Activated CD4-positive, alpha-beta T cell treated with anti-CD3 and anti-CD28 coated beads for 4 hours (primary cell): ENCODE results near the gene EIF4H.

Experiments
- DNase-seq, 2 donors: peaks; one replicate each; pipeline ENCODE4 v3.0.0-alpha.2; 2020

Gene EIF4H

DNA sequence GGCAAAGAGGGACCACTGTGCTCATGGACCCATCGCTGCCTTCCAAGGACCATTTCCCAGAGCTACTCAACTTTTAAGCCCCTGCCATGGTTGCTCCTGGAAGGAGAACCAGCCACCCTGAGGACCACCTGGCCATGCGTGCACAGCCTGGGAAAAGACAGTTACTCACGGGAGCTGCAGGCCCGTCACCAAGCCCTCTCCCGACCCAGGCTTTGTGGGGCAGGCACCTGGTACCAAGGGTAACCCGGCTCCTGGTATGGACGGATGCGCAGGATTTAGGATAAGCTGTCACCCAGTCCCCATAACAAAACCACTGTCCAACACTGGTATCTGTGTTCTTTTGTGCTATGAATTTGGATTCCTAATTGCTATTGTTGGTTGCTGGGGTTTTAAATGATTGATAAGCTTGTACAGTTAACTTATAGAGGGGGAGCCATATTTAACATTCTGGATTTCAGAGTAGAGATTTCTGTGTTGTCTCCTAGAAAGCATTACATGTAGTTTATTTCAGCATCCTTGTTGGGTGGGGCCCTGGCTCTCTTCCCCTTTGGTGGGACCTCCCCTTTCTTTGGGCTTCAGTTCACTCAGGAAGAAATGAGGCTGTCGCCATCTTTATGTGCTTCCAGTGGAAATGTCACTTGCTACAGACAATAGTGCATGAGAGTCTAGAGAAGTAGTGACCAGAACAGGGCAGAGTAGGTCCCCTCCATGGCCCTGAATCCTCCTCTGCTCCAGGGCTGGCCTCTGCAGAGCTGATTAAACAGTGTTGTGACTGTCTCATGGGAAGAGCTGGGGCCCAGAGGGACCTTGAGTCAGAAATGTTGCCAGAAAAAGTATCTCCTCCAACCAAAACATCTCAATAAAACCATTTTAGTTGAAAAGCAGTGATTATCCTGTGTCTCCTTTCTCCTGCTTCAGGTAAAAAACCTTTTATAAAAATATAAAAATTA is 55.1 kb downstream of the EIF4H start:
- DNase-seq: no peak

- no peak for DNase-seq
These were observed 56.5 kb downstream of the EIF4H start for GRCh38 chr7:74230446-74231231.

DNA sequence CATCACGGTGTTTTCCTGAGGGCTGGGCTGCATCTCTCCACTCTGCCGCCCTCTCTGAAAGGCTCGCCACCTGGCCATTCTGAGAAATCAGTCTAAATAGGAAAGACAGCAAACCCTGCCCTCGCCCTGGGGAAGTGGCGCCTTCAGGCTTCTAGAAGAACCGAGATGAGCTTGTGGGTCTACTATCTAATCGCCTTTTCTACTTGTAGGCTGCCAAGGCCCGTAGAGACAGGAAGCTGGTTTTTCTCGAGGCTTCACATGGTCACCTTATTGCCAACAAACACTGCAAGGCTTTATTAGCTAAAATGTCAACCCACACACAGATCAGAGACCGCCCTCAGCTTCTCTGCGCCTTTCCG is 57.1 kb downstream of the EIF4H start:
- no peak for DNase-seq

- no peak for DNase-seq
These were observed 59.6 kb downstream of the EIF4H start for GRCh38 chr7:74233655-74234285.

GRCh38 chr7:74235518-74236268 is 61.5 kb downstream of the EIF4H start:
- no peak for DNase-seq

- no peak for DNase-seq
These were observed 62.1 kb downstream of the EIF4H start for GRCh38 chr7:74236284-74236683.

GRCh38 chr7:74240482-74240881 is 66.3 kb downstream of the EIF4H start:
- DNase-seq: no peak

- no peak for DNase-seq
These were observed 67.9 kb downstream of the EIF4H start for GRCh38 chr7:74242122-74242443.

GRCh38 chr7:74246497-74246896 is 72.3 kb downstream of the EIF4H start:
- DNase-seq: no peak
